ENCODE results near the gene RIMOC1. TPM values are rescaled to one million over a fixed set of nuclear protein-coding genes. Genes with fewer than 3 reads are reported as not detected.

The RIMOC1 gene
- total RNA-seq, 1 donor from 2014 or later = 30.8 TPM

- H3K4me1 Mint-ChIP-seq = peaks cover 11% of the 10 kb centered on the region
- H3K4me3 Mint-ChIP-seq = no peak overlapping the region
- TF ChIP-seq CTCF (IDR thresholded peaks at IDR 0.05; ENCODE audit: unreplicated experiment) = no peak
- no peak overlapping the region for H3K27ac Mint-ChIP-seq
- no peak for DNase-seq (ENCODE audit: low spot score in 2 of 2, unreplicated experiment in 2 of 2)
- H3K36me3 Mint-ChIP-seq = no peaks in the 10 kb centered on the region
- no peaks in the 10 kb centered on the region for H3K9me3 Mint-ChIP-seq
- H3K27me3 Mint-ChIP-seq (ENCODE audit: low read depth) = peaks cover 21% of the 10 kb centered on the region
Observed at GRCh38 chr5:41893074-41893851, 10.9 kb upstream of the RIMOC1 start.

- Mint-ChIP-seq H3K36me3 (no peaks in the 10 kb centered on the region), H3K27ac (no peak overlapping the region), H3K4me3 (no peak overlapping the region), H3K4me1 (peaks cover 7% of the 10 kb centered on the region), H3K9me3 (no peaks in the 10 kb centered on the region), H3K27me3 (ENCODE audit: low read depth) (peaks cover 23% of the 10 kb centered on the region)
- no peak for DNase-seq (ENCODE audit: low spot score in 2 of 2, unreplicated experiment in 2 of 2)
- no peak for TF ChIP-seq CTCF (IDR thresholded peaks at IDR 0.05; ENCODE audit: unreplicated experiment)
Observed at GRCh38 chr5:41896230-41896629, 7.9 kb upstream of the RIMOC1 start.

GRCh38 chr5:41903382-41903891 is 707 bp upstream of the RIMOC1 start:
- Mint-ChIP-seq H3K36me3 (peaks cover 2% of the 10 kb centered on the region), H3K27ac (peak overlapping the region; percentile 99), H3K27me3 (ENCODE audit: low read depth) (peaks cover under 1% of the 10 kb centered on the region)

GRCh38 chr5:41906151-41906550 is 2.0 kb downstream of the RIMOC1 start:
- H3K27me3 Mint-ChIP-seq (ENCODE audit: low read depth) = no peaks in the 10 kb centered on the region
- TF ChIP-seq CTCF (IDR thresholded peaks at IDR 0.05; ENCODE audit: unreplicated experiment) = no peak
- H3K36me3 Mint-ChIP-seq = peaks cover 9% of the 10 kb centered on the region
- H3K4me3 Mint-ChIP-seq = no peak overlapping the region
- H3K4me1 Mint-ChIP-seq = peaks cover 22% of the 10 kb centered on the region
- DNase-seq (ENCODE audit: low spot score in 2 of 2, unreplicated experiment in 2 of 2) = no peak
- H3K27ac Mint-ChIP-seq = no peak overlapping the region
- no peaks in the 10 kb centered on the region for H3K9me3 Mint-ChIP-seq

More at GRCh38 chr5:41903382-41903891, 707 bp upstream of the RIMOC1 start:
- Mint-ChIP-seq H3K4me3 (peak overlapping the region; percentile 96), H3K9me3 (no peaks in the 10 kb centered on the region), H3K4me1 (peaks cover 22% of the 10 kb centered on the region)
- no peak for DNase-seq (ENCODE audit: low spot score in 2 of 2, unreplicated experiment in 2 of 2)
- TF ChIP-seq CTCF (IDR thresholded peaks at IDR 0.05; ENCODE audit: unreplicated experiment) = no peak

- no peaks in the 10 kb centered on the region for H3K27me3 Mint-ChIP-seq (ENCODE audit: low read depth)
- H3K9me3 Mint-ChIP-seq = no peaks in the 10 kb centered on the region
- no peak overlapping the region for H3K27ac Mint-ChIP-seq
- peaks cover 23% of the 10 kb centered on the region for H3K36me3 Mint-ChIP-seq
- TF ChIP-seq CTCF (IDR thresholded peaks at IDR 0.05; ENCODE audit: unreplicated experiment) = no peak
- no peak for DNase-seq (ENCODE audit: low spot score in 2 of 2, unreplicated experiment in 2 of 2)
- H3K4me3 Mint-ChIP-seq = no peak overlapping the region
- peaks cover 19% of the 10 kb centered on the region for H3K4me1 Mint-ChIP-seq
Observed at GRCh38 chr5:41908374-41909079, 4.4 kb downstream of the RIMOC1 start.
